GM10266 (cell line): ENCODE measurements around the gene SLC25A26.
"Not testable (repeated sequence)": the region's sequence is repeated elsewhere in the genome, so short reads cannot be mapped to it uniquely, and the experiment has no call there.

Source experiments
- DNase-seq: peaks from one replicate; pipeline ENCODE4 v3.0.0; 2012; ENCODE audit errors: extremely low spot score
- TF ChIP-seq, protein P1 (sequence below): IDR thresholded peaks from 2 replicates; pipeline ENCODE4 v1.5.1; 2012; ENCODE audit warnings: mild to moderate bottlenecking, low read depth; ENCODE audit not compliant: control insufficient read depth, insufficient read depth; ENCODE audit errors: missing control alignments

SLC25A26 gene

DNA sequence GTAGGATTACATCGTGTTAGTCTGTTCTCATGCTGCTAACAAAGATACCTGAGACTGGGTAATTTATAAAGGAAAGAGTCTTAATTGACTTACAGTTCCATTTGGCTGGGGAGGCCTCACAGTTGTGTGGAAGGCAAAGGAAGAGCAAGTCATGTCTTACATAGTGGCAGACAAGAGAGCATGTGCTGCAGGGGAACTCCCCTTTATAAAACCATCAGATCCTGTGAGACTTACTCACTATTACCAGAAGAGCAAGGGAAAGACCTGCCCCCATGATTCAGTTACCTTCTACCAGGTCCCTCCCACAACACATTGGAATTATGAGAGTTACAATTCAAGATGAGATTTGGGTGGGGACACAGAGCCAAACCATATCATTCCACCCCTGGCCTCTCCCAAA, 3.4 kb downstream of the SLC25A26 start:
- DNase-seq = no peak
- TF ChIP-seq, protein P1, sequence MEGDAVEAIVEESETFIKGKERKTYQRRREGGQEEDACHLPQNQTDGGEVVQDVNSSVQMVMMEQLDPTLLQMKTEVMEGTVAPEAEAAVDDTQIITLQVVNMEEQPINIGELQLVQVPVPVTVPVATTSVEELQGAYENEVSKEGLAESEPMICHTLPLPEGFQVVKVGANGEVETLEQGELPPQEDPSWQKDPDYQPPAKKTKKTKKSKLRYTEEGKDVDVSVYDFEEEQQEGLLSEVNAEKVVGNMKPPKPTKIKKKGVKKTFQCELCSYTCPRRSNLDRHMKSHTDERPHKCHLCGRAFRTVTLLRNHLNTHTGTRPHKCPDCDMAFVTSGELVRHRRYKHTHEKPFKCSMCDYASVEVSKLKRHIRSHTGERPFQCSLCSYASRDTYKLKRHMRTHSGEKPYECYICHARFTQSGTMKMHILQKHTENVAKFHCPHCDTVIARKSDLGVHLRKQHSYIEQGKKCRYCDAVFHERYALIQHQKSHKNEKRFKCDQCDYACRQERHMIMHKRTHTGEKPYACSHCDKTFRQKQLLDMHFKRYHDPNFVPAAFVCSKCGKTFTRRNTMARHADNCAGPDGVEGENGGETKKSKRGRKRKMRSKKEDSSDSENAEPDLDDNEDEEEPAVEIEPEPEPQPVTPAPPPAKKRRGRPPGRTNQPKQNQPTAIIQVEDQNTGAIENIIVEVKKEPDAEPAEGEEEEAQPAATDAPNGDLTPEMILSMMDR = no peak

DNA sequence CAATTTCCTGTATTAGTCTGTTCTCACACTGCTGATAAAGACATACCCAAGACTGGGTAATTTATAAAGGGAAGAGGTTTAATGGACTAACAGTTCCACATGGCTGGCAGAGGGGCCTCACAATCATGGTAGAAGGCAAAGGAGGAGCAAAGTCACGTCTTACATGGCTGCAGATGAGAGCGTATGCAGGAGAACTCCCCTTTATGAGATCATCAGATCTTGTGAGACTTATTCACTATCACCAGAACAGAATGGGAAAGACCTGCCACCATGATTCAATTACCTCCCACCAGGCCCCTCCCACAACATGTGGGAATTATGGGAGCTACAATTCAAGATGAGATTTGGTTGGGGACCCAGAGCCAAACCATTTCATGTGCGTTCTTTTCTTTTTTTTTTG, 5.3 kb downstream of the SLC25A26 start:
- not testable (repeated sequence) for DNase-seq

DNA sequence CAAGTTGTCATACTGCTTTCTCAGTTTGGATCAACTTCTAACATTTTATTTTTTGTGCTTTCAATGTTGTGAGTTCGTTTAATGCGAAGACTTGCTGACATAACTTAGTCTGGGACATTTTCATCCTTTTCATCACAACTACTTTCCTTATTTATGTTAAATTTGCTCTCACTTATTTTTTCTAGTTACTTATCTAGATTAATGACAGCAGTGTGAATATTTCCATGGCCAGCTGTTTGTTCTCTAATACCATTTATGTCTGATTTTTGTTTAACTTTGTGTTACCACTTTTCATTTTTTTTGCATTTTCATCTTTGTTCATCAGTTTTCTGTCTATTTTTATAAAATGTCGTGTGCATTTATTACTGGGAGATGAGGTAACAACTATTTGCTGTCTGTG, 6.2 kb downstream of the SLC25A26 start:
- DNase-seq = no peak
- TF ChIP-seq, protein P1 = no peak

DNA sequence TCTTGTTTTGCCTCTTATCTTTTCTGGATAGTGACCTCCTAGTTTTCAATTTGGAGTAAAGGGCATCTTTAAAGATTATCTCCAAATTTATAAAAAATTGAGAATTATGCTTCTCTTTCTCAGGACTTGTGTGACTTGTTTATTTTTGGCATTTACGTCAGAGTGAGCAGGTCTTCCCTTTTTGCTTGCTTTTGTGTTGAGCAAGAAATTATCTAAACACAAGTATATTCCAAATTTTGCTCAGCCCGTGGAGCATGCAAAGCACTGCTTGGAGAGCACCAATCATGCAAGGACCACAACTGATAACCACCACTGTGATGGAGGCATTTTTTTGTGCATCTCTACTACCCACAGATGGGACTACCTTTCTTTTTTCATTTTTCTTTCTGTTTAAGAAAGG, 7.1 kb downstream of the SLC25A26 start:
- no peak for DNase-seq
- TF ChIP-seq, protein P1 = no peak

DNA sequence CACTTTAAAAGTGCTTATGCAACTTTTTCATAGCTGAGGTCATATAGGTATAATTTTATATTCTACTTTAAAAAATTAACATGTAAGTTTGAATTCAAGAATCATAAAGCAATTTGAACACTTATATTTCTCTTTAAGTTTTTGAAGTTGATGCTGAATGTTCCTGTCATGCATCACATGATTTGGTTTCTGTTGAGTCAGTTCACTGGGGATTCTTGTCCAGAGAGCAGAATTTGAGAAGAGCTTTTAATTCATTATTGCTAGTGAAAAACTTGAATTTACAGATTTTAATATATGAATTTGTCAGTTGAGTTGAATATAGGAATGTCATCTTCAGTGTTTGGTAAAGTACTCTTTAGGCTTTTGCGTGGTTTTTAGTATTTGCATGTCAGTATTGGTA, 7.9 kb downstream of the SLC25A26 start:
- TF ChIP-seq, protein P1 = no peak
- DNase-seq = no peak

DNA sequence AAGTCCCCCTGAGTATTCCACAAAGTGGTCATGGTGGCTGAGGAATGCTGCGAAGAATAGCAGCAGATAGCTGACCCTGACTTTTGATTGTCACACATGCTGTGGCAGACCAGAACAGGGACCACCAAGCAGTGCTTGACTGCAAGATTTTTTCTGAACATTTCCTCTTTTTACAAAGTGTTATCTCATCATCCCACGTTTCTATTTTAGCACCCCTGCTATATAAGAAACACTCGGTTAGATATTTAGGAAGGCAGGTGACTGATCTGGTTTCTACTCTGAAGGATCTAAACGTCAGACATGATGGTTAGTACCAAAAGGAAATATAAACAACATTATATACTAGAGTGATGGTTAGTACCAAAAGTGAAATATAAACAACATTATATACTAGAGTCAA, 9.1 kb downstream of the SLC25A26 start:
- DNase-seq = no peak
- TF ChIP-seq, protein P1 = no peak

DNA sequence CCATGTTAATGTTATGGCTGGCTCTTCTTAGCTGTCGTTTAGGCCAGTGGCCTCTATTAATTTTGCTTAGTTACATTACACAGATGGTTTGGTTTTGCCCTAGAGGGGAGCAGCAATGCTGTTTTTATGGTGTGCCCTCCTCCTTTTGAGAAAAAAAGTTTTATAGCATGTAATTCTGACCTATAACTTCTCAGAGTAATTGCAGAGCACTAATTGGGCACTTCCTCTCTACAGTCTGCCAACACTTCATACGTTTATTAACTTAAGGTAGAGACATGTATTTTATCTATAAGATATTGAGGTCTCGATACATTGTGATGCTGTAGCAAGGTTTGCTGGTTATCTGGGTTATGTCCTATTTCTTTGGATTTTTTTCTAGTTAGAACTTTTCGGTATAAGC, 12.2 kb downstream of the SLC25A26 start:
- TF ChIP-seq, protein P1 = no peak
- DNase-seq = no peak

DNA sequence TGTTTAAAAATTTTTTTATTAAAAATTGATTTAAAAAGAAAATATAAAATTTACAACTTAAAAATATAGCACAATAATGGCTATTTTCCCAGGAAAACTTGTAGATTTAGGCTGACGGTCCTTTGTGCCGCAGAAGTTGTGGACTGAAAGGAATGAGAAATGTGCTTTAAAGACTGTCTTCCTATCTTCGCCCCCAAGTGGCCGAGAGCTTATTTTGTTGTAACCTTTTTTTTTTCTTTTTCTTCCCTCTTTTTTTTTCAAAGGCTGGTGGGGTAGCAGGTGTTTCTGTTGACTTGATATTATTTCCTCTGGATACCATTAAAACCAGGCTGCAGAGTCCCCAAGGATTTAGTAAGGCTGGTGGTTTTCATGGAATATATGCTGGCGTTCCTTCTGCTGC, 15.5 kb downstream of the SLC25A26 start:
- DNase-seq = no peak

More for the DNA sequence above, 15.5 kb downstream of the SLC25A26 start:
- TF ChIP-seq, protein P1 = no peak
